Gastrocnemius medialis (tissue), 4 donors: ENCODE measurements around the gene WDR13.

Source experiments
- CTCF ChIP-seq, 5 experiments: fragments of 450-650 bp in 3 of 5; fragments of 200-600 bp in 2 of 5; sonication (generic) in 2 of 5; IDR thresholded peaks in 4 of 5; conservative IDR thresholded peaks in 1 of 5; 1 replicate in 4 of 5; 2 replicates in 1 of 5; pipeline ENCODE4 v1.5.1; 2016 to 2019; ENCODE audit warnings: antibody characterized with exemption in 5 of 5, mild to moderate bottlenecking in 3 of 5, moderate library complexity in 3 of 5
- POLR2A ChIP-seq, 2 donors: fragments of 450-650 bp; IDR thresholded peaks; one replicate each; pipeline ENCODE4 v1.6.1; 2017; ENCODE audit warnings: antibody characterized with exemption in 2 of 2, mild to moderate bottlenecking in 2 of 2, moderate library complexity in 2 of 2

DNA sequence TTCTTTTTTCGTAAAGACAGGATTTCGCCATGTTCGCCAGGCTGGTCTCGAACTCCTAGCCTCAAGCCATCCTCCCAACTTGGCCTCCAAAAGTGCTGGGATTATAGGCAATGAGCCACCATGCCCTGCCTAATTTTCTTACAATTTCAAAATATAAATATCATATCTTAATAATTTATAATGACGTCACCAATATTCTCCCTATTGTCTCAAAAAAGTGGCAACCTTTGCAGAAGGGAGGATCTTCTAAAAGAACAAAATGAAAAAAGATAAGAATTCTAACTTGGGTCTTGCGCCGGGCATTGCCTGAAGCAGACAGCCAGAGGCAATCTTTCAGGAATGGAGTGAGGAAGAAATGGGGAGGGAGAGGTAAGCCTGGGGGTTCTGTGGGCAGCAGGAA is 48.4 kb downstream of the WDR13 start:
- no peak for TF ChIP-seq CTCF (IDR thresholded peaks at IDR 0.05 in 4 of 5, conservative IDR thresholded peaks at IDR 0.05 in 1 of 5)
- TF ChIP-seq POLR2A (IDR thresholded peaks at IDR 0.05), result no peak
